Measurements from ENCODE around the gene RAD54L2. TPM values are rescaled to one million over a fixed set of nuclear protein-coding genes. Genes with fewer than 3 reads are reported as not detected.
"Not testable (repeated sequence)": the region's sequence is repeated elsewhere in the genome, so short reads cannot be mapped to it uniquely, and the experiment has no call there.

The RAD54L2 gene
- polyA plus RNA-seq, 2 of the 4 experiments (the other 2 are of a cell fraction): 4.8 to 6.4 TPM

DNA sequence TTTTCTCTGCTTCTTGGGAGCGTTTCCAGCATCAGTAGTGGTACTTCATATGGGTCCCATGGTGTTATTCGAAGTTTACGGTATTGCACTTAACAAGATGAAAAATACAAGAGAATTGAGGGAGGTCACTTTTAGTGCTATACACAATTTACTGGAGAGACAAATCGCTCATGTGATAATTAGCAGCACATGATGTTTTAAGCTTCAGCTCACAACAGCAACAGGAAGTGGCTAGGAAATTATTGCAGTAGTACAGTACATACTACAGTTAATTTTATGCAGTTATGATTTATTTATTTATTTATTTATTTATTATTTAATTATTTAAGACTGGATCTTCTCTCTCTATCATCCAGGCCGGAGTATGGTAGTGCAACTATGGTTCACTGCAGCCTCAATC lies 24.3 kb upstream of the RAD54L2 start:
- ChIA-PET POLR2A (no interaction called here), CTCF (no interaction called here)
- no peak overlapping the region for H3K27ac ChIP-seq
- peak; percentile 59 for TF ChIP-seq ZC3H11A (IDR thresholded peaks at IDR 0.05)
- no peak for TF ChIP-seq EHMT2 (IDR thresholded peaks at IDR 0.05; ENCODE audit: low read depth)
- FAIRE-seq: no peak
- ATAC-seq: no peak
- H3K4me2 ChIP-seq: no peak overlapping the region
- no peak for DNase-seq (ENCODE audit: low read depth in 1 of 2, low spot score in 1 of 2)
- H3K4me3 ChIP-seq: no peak overlapping the region
- WGBS (ENCODE audit: missing lambda C conversion rate): 68% methylated on average over 5 of the region's 5 CpGs
- no peaks in the 10 kb centered on the region for H3K4me1 ChIP-seq
- no peaks in the 10 kb centered on the region for H3K9me3 ChIP-seq

DNA sequence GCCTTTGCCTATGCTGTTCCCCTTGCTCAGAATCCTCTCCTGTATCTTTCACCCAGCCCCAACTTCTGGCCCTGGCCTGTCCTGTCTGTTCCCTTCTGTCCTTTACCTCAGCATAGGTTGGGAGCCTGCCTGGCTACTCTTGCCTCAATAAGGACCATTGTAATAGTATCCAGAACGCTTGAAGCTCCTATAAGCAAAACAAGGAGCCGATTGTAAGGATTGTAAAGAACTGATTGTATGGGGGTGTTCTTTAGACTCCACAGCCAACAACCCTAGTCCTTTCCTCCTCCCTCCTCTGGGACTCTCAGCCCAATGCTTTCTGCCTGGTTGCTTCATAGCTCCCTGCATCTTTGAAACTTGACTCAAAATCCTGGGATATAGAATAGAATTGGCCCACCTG lies 18.7 kb upstream of the RAD54L2 start:
- no peaks in the 10 kb centered on the region for H3K9me3 ChIP-seq
- DNase-seq (ENCODE audit: low read depth in 1 of 2, low spot score in 1 of 2) (no peak), FAIRE-seq (no peak), ATAC-seq (no peak)
- no peak overlapping the region for H3K4me3 ChIP-seq
- H3K4me2 ChIP-seq: no peak overlapping the region
- no peak overlapping the region for H3K27ac ChIP-seq
- ChIA-PET CTCF (interaction anchor here (1.7 to 3.4 kb wide), 2 partner anchors 18 to 162 kb away, joined by 4 to 18 read pairs; no protein-coding TSS in a partner anchor), POLR2A (interaction anchor here (1.2 kb wide), 1 partner anchor 20 kb away, joined by 3 read pairs; no protein-coding TSS in a partner anchor)
- H3K4me1 ChIP-seq: no peaks in the 10 kb centered on the region
- 63% methylated on average over 2 of the region's 2 CpGs for WGBS (ENCODE audit: missing lambda C conversion rate)
- no peak for TF ChIP-seq ZFP36 (IDR thresholded peaks at IDR 0.05; ENCODE audit: borderline replicate concordance, partially characterized antibody)
- TF ChIP-seq CTCF (IDR thresholded peaks at IDR 0.05): no peak
- no peak for TF ChIP-seq PBX3 (IDR thresholded peaks at IDR 0.05)
- no peak for TF ChIP-seq HOXB5 (CRISPR knock-in tag; IDR thresholded peaks at IDR 0.05)
- no peak for TF ChIP-seq FOSB (CRISPR knock-in tag; IDR thresholded peaks at IDR 0.05)
- no peak for TF ChIP-seq EHF (CRISPR knock-in tag; IDR thresholded peaks at IDR 0.05)
- TF ChIP-seq, protein P1, sequence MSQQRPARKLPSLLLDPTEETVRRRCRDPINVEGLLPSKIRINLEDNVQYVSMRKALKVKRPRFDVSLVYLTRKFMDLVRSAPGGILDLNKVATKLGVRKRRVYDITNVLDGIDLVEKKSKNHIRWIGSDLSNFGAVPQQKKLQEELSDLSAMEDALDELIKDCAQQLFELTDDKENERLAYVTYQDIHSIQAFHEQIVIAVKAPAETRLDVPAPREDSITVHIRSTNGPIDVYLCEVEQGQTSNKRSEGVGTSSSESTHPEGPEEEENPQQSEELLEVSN (IDR thresholded peaks at IDR 0.05; ENCODE audit: borderline replicate concordance, low read depth): no peak
- TF ChIP-seq ELK1 (IDR thresholded peaks at IDR 0.05; ENCODE audit: low read depth, low read length): no peak
- TF ChIP-seq ZSCAN20 (CRISPR knock-in tag; IDR thresholded peaks at IDR 0.05): no peak
- TF ChIP-seq, protein P2, sequence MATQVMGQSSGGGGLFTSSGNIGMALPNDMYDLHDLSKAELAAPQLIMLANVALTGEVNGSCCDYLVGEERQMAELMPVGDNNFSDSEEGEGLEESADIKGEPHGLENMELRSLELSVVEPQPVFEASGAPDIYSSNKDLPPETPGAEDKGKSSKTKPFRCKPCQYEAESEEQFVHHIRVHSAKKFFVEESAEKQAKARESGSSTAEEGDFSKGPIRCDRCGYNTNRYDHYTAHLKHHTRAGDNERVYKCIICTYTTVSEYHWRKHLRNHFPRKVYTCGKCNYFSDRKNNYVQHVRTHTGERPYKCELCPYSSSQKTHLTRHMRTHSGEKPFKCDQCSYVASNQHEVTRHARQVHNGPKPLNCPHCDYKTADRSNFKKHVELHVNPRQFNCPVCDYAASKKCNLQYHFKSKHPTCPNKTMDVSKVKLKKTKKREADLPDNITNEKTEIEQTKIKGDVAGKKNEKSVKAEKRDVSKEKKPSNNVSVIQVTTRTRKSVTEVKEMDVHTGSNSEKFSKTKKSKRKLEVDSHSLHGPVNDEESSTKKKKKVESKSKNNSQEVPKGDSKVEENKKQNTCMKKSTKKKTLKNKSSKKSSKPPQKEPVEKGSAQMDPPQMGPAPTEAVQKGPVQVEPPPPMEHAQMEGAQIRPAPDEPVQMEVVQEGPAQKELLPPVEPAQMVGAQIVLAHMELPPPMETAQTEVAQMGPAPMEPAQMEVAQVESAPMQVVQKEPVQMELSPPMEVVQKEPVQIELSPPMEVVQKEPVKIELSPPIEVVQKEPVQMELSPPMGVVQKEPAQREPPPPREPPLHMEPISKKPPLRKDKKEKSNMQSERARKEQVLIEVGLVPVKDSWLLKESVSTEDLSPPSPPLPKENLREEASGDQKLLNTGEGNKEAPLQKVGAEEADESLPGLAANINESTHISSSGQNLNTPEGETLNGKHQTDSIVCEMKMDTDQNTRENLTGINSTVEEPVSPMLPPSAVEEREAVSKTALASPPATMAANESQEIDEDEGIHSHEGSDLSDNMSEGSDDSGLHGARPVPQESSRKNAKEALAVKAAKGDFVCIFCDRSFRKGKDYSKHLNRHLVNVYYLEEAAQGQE (IDR thresholded peaks at IDR 0.05): no peak
- no peak for TF ChIP-seq HDAC2 (IDR thresholded peaks at IDR 0.05)
- TF ChIP-seq RCOR1 (IDR thresholded peaks at IDR 0.05; ENCODE audit: low read depth, low read length): no peak
- no peak for TF ChIP-seq SMC3 (IDR thresholded peaks at IDR 0.05)
- no peak for TF ChIP-seq KDM5A (IDR thresholded peaks at IDR 0.05)

GRCh38 chr3:51520906-51521730 lies 17.4 kb upstream of the RAD54L2 start:
- H3K4me2 ChIP-seq; H3K4me1 ChIP-seq; H3K27ac ChIP-seq; POLR2A ChIA-PET; FAIRE-seq; DNase-seq (ENCODE audit: low read depth in 1 of 2, low spot score in 1 of 2); H3K4me3 ChIP-seq; ATAC-seq; H3K9me3 ChIP-seq: not testable (repeated sequence)
- 25% methylated on average over 5 of the region's 5 CpGs for WGBS (ENCODE audit: missing lambda C conversion rate)
- CTCF ChIA-PET: interaction anchor here (1.7 to 3.4 kb wide), 2 partner anchors 19 to 161 kb away, joined by 4 to 18 read pairs; no protein-coding TSS in a partner anchor

Data from A549 (cell line).